Pancreas (tissue), 10 donors: ENCODE data around the gene EGFR. TPM values are rescaled to one million over a fixed set of nuclear protein-coding genes. Genes with fewer than 3 reads are reported as not detected.

Source experiments
- ATAC-seq, 4 donors: fragments of 200-7000 bp; cut with Tn5 transposase; one replicate each; pipeline versions ENCODE4 v1.8.0 to v1.9.1; 2020; ENCODE audit warnings: mild to moderate bottlenecking in 4 of 4, moderate library complexity in 4 of 4
- DNase-seq, 6 donors: peaks; one replicate each; pipeline ENCODE4 v3.0.0-alpha.2; 2020
- FAIRE-seq: peaks from 2 replicates; lab custom pipeline; 2012; peaks lifted over from hg19 to GRCh38; lab: Jason Lieb, UNC
- H3K27ac ChIP-seq, 4 donors: fragments of 200-600 bp; sonication (generic); 1 replicate in 3 of 4; 2 replicates in 1 of 4; pipeline versions ENCODE4 v1.5.0 to v1.8.0; 2020
- H3K27me3 ChIP-seq, 4 donors: fragments of 200-600 bp; one replicate each; pipeline ENCODE4 v1.8.0; 2021
- H3K36me3 ChIP-seq, 3 donors: fragments of 200-600 bp; sonication (generic) in 1 of 3; one replicate each; pipeline versions ENCODE4 v1.5.0 to v1.8.0; 2020 to 2021
- H3K4me1 ChIP-seq, 3 donors: fragments of 200-600 bp; one replicate each; pipeline ENCODE4 v1.8.0; 2021
- H3K4me3 ChIP-seq, 4 donors: fragments of 200-600 bp; sonication (generic) in 2 of 4; one replicate each; pipeline versions ENCODE4 v1.5.0 to v1.8.0; 2020 to 2021
- H3K9me3 ChIP-seq, 4 donors: fragments of 200-600 bp; one replicate each; pipeline ENCODE4 v1.8.0; 2021
- WGBS, 2 donors: extraction: QIAGEN DNeasy Blood & Tissue Kit; methylation state at CpG; one replicate each; pipeline ENCODE4 v1.1.7; 2013; 5-methylcytosine and 5-hydroxymethylcytosine counted together
- intact Hi-C, 3 donors: fragments of 100-400 bp; cut with DNase I; formaldehyde crosslinking; loops; one replicate each; pipeline versions ENCODE4 v1.11.1 to v1.14.2; 2022
- polyA plus RNA-seq, 2 donors: library from polyadenylated mRNA; stranded (reverse); fragments of 200-250 nt; gene quantifications; one replicate each; pipeline ENCODE4 v1.2.3, GENCODE V29; 2013
- total RNA-seq, 6 donors: library from RNA; stranded (reverse); fragmentation: NEBNext Ultra II Directional in 4 of 6; extraction: Animal tissue kit (Norgen Biotek cat#: 25700) in 4 of 6; gene quantifications; one replicate each; pipeline versions ENCODE4 v1.2.1 to v1.2.4, GENCODE V29; 2021 to 2023
- TF ChIP-seq, protein P1 (sequence below), 4 donors: fragments of 200-600 bp; sonication (generic) in 3 of 4; IDR thresholded peaks; one replicate each; pipeline versions ENCODE4 v1.5.0 to v1.8.0; 2021; ENCODE audit warnings: antibody characterized with exemption in 4 of 4
- donor health status: healthy with polysubstance abuse.
- donor health status: DM: no; HTN: no; CAD: no; lungs with moderate emphysema.
- donor health status: DM: no; HTN: no; CAD: no.
- donor health status: control.
- donor health status: control.
- donor health status: Bipolar disorder and iron deficiency.
- donor health status: DM: yes; HTN: yes; CAD: no.
- donor health status: DM: no; HTN: no; CAD: no.
- donor health status: DM: no; HTN: no; CAD: no.
- donor health status: DM: yes; HTN: yes; CAD: no.

Gene EGFR
- total and polyA plus RNA-seq, 8 donors, result 5.5 to 38.8 (median 30.3) TPM

DNA sequence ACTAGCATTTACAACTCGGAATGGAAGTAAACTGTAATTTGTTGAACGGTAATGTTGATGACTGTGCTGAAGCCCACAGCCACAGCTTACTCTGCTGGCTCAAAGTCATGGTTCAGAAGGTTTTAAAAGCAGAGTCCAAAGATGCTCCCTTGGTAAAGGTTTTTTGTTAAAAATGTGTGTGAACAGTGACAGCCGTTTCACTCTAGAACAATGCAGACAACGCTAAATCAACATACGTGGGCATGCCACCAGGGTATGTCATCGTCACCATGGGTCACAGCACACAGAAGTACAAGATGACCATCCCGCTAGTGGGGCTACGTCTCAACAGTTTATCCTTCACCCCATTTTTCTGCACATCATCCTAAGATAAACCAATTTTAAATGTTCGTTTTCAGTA is 239.8 kb downstream of the EGFR start:
- intact Hi-C loops, result loop anchor here in 1 of 3 donors (10.0 kb wide), 1 partner anchor 474 kb away; no protein-coding TSS in a partner anchor
- no peak for ATAC-seq

DNA sequence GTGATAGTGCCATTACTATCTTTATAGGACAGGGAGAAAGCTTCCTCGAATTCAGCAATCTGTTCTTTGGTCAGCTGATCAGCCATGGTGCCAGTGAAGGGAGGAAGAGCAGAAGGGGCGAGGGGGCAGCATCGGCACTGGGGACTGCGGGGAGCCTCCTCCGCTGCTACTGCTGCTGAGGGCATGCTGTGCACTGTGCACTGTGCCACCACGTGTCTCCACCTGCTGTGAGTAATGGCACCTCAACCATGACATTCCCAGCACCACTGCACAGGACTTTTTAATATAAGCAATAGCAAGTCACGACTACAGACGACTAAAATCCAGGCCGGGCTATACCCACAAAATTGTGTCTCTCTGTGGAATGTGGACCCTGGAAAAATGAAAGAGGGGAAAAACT is 241.4 kb downstream of the EGFR start:
- no peak overlapping the region for H3K4me3 ChIP-seq
- H3K9me3 ChIP-seq, result no peaks in the 10 kb centered on the region
- 77 to 78% methylated on average over 9 of the region's 9 CpGs for WGBS, 2 donors
- no peaks in the 10 kb centered on the region for H3K36me3 ChIP-seq
- ATAC-seq (no peak), FAIRE-seq (no peak), DNase-seq (no peak)
- no peaks in the 10 kb centered on the region for H3K27me3 ChIP-seq
- no peak overlapping the region for H3K27ac ChIP-seq
- intact Hi-C loops, result no loop called here
- TF ChIP-seq, protein P1, sequence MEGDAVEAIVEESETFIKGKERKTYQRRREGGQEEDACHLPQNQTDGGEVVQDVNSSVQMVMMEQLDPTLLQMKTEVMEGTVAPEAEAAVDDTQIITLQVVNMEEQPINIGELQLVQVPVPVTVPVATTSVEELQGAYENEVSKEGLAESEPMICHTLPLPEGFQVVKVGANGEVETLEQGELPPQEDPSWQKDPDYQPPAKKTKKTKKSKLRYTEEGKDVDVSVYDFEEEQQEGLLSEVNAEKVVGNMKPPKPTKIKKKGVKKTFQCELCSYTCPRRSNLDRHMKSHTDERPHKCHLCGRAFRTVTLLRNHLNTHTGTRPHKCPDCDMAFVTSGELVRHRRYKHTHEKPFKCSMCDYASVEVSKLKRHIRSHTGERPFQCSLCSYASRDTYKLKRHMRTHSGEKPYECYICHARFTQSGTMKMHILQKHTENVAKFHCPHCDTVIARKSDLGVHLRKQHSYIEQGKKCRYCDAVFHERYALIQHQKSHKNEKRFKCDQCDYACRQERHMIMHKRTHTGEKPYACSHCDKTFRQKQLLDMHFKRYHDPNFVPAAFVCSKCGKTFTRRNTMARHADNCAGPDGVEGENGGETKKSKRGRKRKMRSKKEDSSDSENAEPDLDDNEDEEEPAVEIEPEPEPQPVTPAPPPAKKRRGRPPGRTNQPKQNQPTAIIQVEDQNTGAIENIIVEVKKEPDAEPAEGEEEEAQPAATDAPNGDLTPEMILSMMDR (IDR thresholded peaks at IDR 0.05), result no peak
- peaks cover 0 to 3% (median 0%) of the 10 kb centered on the region in 3 donors for H3K4me1 ChIP-seq

More for the DNA sequence above, 239.8 kb downstream of the EGFR start:
- Histone ChIP-seq H3K36me3 (no peaks in the 10 kb centered on the region), H3K27ac (no peak overlapping the region), H3K4me1 (peaks cover 0 to 3% (median 0%) of the 10 kb centered on the region in 3 donors), H3K9me3 (no peaks in the 10 kb centered on the region), H3K27me3 (no peaks in the 10 kb centered on the region), H3K4me3 (no peak overlapping the region)
- 65 to 73% methylated on average over 9 of the region's 9 CpGs for whole genome bisulfite sequencing, 2 donors
- TF ChIP-seq, protein P1 (IDR thresholded peaks at IDR 0.05), result no peak
- FAIRE-seq, result no peak
- no peak for DNase-seq

- H3K27ac ChIP-seq, result no peak overlapping the region
- DNase-seq, result no peak
- no peak overlapping the region for H3K4me3 ChIP-seq
- H3K9me3 ChIP-seq, result no peaks in the 10 kb centered on the region
- H3K4me1 ChIP-seq, result peaks cover 0 to 3% (median 0%) of the 10 kb centered on the region in 3 donors
- FAIRE-seq, result no peak
- no peaks in the 10 kb centered on the region for H3K27me3 ChIP-seq
- TF ChIP-seq, protein P1 (IDR thresholded peaks at IDR 0.05), result no peak
- ATAC-seq, result no peak
- intact Hi-C loops, result no loop called here
- WGBS, 2 donors, result 62 to 90% methylated on average over 3 of the region's 3 CpGs
- H3K36me3 ChIP-seq, result no peaks in the 10 kb centered on the region
Measured at GRCh38 chr7:55260676-55261385, 242.0 kb downstream of the EGFR start.
